GM18499 (cell line): ENCODE results near the gene S100A14.

Experiments used
- ATAC-seq: cut with Tn5 transposase; IDR thresholded peaks from one replicate; pipeline ENCODE4 v1.9.1; 2021; ENCODE audit warnings: moderate number of reproducible peaks; ENCODE audit not compliant: insufficient read depth, unreplicated experiment

Gene S100A14

DNA sequence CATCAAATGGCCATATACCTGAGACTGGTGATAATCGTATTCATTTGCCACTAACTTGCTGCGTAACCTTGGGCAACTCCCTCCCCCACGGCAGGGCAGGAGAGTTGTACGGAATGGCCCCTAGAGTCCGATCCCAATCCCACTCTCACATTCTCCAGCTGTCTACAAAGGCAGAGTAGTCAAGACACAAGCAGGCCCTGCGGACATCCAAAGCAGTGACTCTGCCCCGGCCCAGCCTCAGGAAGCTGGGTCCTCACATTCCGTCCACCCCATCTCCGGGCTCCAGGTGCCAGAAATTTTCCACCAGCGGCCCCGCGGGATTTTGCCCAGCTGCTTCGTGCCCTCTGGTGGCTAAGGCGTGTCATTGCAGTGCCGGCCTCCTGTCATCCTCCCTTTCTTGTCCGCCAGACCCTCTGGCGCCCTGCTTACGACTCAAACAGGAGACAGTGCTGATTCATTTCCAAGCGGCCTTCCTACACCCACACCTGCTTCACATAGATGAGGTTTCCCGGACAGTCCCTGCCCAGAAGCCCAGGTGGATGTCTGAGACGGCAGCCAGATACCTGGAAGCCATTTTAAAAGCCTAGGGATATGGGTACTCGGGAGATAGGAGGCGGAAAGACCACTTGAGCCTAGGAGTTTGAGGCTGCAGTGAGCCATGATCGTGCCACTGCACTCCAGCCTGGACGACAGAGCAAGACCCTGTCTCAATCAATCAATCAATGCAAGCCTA lies 47.6 kb downstream of the S100A14 start:
- ATAC-seq = no peak

DNA sequence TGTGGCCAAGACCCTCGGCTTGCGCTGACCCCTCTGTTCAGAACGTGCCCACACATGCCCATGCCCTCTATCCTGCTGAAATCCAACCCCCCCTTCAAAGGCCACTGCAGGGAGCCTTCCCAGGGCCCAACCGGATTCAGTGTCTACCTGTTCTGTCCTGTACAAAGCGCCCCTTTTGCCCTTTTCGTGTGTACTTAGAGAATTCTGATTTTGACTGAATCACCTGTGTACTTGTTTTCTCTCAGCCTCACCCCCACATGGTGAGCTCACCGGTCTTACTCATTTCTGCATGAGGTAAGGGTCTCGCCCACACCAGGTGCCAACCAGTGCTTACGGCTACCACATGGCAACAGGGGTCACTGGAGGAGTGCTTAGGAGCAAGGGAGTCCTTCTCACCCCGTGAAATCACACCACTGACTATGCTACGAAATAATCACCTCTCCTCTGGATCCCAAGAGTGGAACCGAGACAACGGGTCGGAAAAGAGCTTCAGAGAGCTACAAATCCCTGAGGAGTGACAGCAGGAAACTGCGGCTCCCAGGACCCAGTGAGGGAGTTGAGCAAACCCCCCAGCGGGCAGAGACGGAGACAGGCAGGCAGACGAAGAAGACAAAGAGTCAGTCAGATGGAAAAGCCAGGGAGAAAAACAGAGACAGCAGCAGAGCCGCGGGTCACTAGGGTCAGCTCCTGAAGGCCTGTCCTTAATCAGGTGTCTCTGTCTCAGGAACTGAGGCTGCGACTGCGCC lies 48.3 kb downstream of the S100A14 start:
- no peak for ATAC-seq

DNA sequence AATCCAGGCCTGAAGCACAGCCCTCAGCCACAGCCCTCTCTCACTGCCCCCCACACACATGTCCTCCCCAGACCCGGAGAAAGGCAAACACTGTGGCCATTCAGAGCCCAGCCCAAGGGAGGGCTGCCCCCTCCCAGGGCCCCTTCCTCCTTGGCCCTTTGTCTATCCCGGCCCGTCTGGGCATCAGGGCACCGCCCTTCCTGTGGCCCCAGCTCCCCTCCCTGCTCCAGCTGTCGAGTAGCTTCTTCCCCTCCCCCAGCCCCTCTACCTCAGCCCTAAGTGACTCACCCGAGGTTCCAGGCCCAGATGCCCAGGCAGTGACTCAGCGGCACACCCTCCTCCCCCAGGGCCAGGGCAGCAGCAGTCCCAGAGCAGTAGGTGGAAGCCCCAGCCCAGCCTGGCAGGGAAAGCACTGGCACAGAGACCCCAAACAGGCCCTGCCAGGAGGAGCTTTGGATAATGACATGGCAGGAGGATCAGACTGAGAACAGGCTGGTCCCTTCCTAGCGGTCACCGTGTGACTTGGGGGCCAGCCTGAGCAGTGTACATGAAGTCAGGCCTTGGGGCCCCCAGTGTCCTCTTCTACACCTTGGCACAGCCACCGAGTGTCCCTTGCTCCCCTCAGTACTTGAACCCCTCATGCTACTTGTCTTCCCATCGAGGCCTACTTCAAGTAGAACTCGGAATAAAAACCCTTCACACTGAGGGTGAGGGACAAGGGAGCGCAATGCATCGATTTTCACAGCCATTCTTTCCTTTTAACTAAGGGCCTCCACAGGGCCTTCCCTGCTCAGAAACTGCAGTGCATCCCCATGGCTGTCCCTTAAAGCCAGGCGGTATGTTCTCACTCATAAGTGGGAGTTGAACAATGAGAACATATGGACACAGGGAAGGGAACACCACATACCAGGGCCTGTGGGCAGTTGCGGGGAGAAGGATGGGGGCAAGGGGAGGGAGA lies 49.4 kb downstream of the S100A14 start:
- ATAC-seq = no peak

DNA sequence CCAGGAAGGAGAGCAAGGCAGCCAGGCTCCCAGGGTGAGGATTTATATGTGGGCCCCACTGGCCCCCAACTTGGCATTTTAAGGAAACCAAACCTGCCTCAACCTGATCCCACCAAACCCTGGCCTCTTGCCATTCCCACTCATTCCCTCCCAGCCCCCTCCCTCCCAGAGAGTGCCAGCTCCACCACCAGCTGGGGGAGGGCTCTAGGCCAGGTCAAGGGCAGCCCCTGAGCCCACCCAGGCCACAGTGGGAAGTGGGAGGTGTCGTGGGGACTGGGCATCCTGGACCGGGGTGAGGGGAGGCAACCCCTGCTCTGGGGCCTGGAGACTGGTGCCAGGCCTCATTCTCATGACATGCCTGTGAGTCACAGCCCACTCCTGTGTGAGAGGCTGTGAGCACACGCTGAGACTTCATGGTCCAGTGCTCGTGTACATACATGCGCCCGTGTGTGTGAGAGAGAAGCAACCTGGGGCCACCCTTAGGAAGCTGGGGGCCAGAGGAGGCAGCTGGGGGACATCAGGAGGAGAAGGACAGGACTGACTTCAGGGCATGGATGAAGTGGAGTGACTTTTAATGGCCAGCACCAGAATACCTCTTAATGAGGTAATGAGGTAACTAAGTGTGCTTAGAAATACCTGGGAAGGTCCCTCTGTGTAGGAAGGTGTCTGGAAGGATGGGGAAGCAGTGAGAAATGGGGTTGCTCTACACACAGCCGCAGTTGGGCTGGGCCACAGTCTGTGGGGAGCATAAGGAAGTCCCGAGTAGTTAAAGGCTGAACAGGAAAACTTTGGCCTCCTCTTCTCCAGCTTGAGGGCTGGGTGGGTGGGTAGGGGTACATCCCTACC lies 50.4 kb downstream of the S100A14 start, which contains the start of gene S100A2:
Gene S100A2, minus strand, starts transcription at position 316 of the 846 bp plus-strand sequence. CDS start 1,967 bp downstream, outside the sequence.
- no peak for ATAC-seq
